Measurements from ENCODE around the gene PNPLA8. TPM values are rescaled to one million over a fixed set of nuclear protein-coding genes. Genes with fewer than 3 reads are reported as not detected.

PNPLA8 gene
- total RNA-seq, 2 experiments from 2014 or later, result 85.9 to 88.6 TPM

GRCh38 chr7:108454317-108454673 is 71.6 kb downstream of the PNPLA8 start:
- intact Hi-C loops (cut with DNase I, micrococcal nuclease), result no loop called here
- Histone ChIP-seq H3K27ac (ENCODE audit: low read depth in 1 of 2, low read length in 2 of 2) (no peak overlapping the region), H3K4me1 (ENCODE audit: insufficient read depth, low read length) (peaks cover 14% of the 10 kb centered on the region), H3K36me3 (ENCODE audit: insufficient read depth, low read length) (no peaks in the 10 kb centered on the region), H3K27me3 (ENCODE audit: control insufficient read depth in 1 of 2, insufficient read depth in 2 of 2, low read length in 2 of 2) (peaks cover 21 to 56% of the 10 kb centered on the region in 2 experiments), H3K4me3 (ENCODE audit: low read length) (peak overlapping the region; percentile 51), H3K9me3 (ENCODE audit: control insufficient read depth in 1 of 2, insufficient read depth in 1 of 2, low read length in 2 of 2) (no peaks in the 10 kb centered on the region)
- H3K27me3 Mint-ChIP-seq, result peaks cover 69% of the 10 kb centered on the region
- no peaks in the 10 kb centered on the region for H3K9me3 Mint-ChIP-seq
- no peak for DNase-seq
- no peak for TF ChIP-seq CTCF (IDR thresholded peaks at IDR 0.05)
- ATAC-seq (ENCODE audit: poor library complexity), result no peak
- ChIA-PET CTCF (interaction anchor here (2.8 kb wide), 1 partner anchor 43 kb away, joined by 9 read pairs; no protein-coding TSS in a partner anchor), POLR2A (interaction anchor here (1.3 to 2.8 kb wide), 4 partner anchors 10 to 115 kb away, joined by 5 to 7 read pairs (median 6); partner anchors contain the start of genes DNAJB9, PNPLA8 and THAP5)
- peaks cover 29% of the 10 kb centered on the region for H3K4me1 Mint-ChIP-seq (ENCODE audit: low read depth)
- no peaks in the 10 kb centered on the region for H3K36me3 Mint-ChIP-seq (ENCODE audit: low read depth)
- H3K27ac Mint-ChIP-seq, result no peak overlapping the region
- peak overlapping the region; percentile 92 for H3K4me3 Mint-ChIP-seq

GRCh38 chr7:108453320-108453719 is 72.6 kb downstream of the PNPLA8 start:
- intact Hi-C loops (cut with DNase I, micrococcal nuclease), result loop anchor here in 1 of 2 experiments (2.0 kb wide), 1 partner anchor 43 kb away; no protein-coding TSS in a partner anchor
- H3K27me3 Mint-ChIP-seq, result peaks cover 71% of the 10 kb centered on the region
- H3K27me3 ChIP-seq (ENCODE audit: control insufficient read depth in 1 of 2, insufficient read depth in 2 of 2, low read length in 2 of 2), result peaks cover 20 to 52% of the 10 kb centered on the region in 2 experiments

GRCh38 chr7:108452707-108453106 is 73.2 kb downstream of the PNPLA8 start:
- Mint-ChIP-seq H3K36me3 (ENCODE audit: low read depth) (no peaks in the 10 kb centered on the region), H3K27me3 (peaks cover 71% of the 10 kb centered on the region)
- DNase-seq, result peak in 3 of 14 experiments; percentile 4 to 54 (median 47)

More at GRCh38 chr7:108453320-108453719, 72.6 kb downstream of the PNPLA8 start:
- H3K27ac ChIP-seq (ENCODE audit: low read depth in 1 of 2, low read length in 2 of 2), result no peak overlapping the region
- no peak for TF ChIP-seq CTCF (IDR thresholded peaks at IDR 0.05)
- H3K4me1 ChIP-seq (ENCODE audit: insufficient read depth, low read length), result peaks cover 14% of the 10 kb centered on the region
- H3K36me3 Mint-ChIP-seq (ENCODE audit: low read depth), result no peaks in the 10 kb centered on the region
- no peak for DNase-seq
- H3K9me3 ChIP-seq (ENCODE audit: control insufficient read depth in 1 of 2, insufficient read depth in 1 of 2, low read length in 2 of 2), result no peaks in the 10 kb centered on the region
- H3K27ac Mint-ChIP-seq, result no peak overlapping the region
- POLR2A ChIA-PET, result interaction anchor here (0.9 to 2.1 kb wide), 3 partner anchors 10 to 73 kb away, joined by 3 to 7 read pairs (median 5); no protein-coding TSS in a partner anchor
- peaks cover 25% of the 10 kb centered on the region for H3K4me1 Mint-ChIP-seq (ENCODE audit: low read depth)
- H3K36me3 ChIP-seq (ENCODE audit: insufficient read depth, low read length), result no peaks in the 10 kb centered on the region
- H3K9me3 Mint-ChIP-seq, result no peaks in the 10 kb centered on the region
- H3K4me3 ChIP-seq (ENCODE audit: low read length), result no peak overlapping the region
- CTCF ChIA-PET, result interaction anchor here (2.8 kb wide), 1 partner anchor 44 kb away, joined by 9 read pairs; no protein-coding TSS in a partner anchor
- ATAC-seq (ENCODE audit: poor library complexity), result no peak
- H3K4me3 Mint-ChIP-seq, result peak overlapping the region; percentile 85

More at GRCh38 chr7:108452707-108453106, 73.2 kb downstream of the PNPLA8 start:
- H3K4me3 ChIP-seq (ENCODE audit: low read length), result no peak overlapping the region
- peaks cover 14% of the 10 kb centered on the region for H3K4me1 ChIP-seq (ENCODE audit: insufficient read depth, low read length)
- ATAC-seq (ENCODE audit: poor library complexity), result peak; percentile 67
- peak; percentile 67 for TF ChIP-seq CTCF (IDR thresholded peaks at IDR 0.05)
- H3K36me3 ChIP-seq (ENCODE audit: insufficient read depth, low read length), result no peaks in the 10 kb centered on the region
- H3K27ac ChIP-seq (ENCODE audit: low read depth in 1 of 2, low read length in 2 of 2), result no peak overlapping the region
- CTCF ChIA-PET, result interaction anchor here (2.8 kb wide), 1 partner anchor 45 kb away, joined by 9 read pairs; no protein-coding TSS in a partner anchor
- intact Hi-C loops (cut with DNase I, micrococcal nuclease), result loop anchor here (1.0 to 2.0 kb wide), 2 partner anchors 44 to 45 kb away; no protein-coding TSS in a partner anchor
- H3K27ac Mint-ChIP-seq, result no peak overlapping the region
- H3K27me3 ChIP-seq (ENCODE audit: control insufficient read depth in 1 of 2, insufficient read depth in 2 of 2, low read length in 2 of 2), result peaks cover 16 to 46% of the 10 kb centered on the region in 2 experiments
- H3K4me3 Mint-ChIP-seq, result peak overlapping the region; percentile 85
- POLR2A ChIA-PET, result interaction anchor here (0.9 to 2.1 kb wide), 3 partner anchors 11 to 74 kb away, joined by 3 to 7 read pairs (median 5); no protein-coding TSS in a partner anchor
- H3K9me3 ChIP-seq (ENCODE audit: control insufficient read depth in 1 of 2, insufficient read depth in 1 of 2, low read length in 2 of 2), result no peaks in the 10 kb centered on the region
- H3K4me1 Mint-ChIP-seq (ENCODE audit: low read depth), result peaks cover 23% of the 10 kb centered on the region
- no peaks in the 10 kb centered on the region for H3K9me3 Mint-ChIP-seq
